Stimulated activated CD8-positive, alpha-beta memory T cell treated with anti-CD3 and anti-CD28 coated beads, Interleukin-7, amount 100 ng/mL, for 1 hour (primary cell): ENCODE results near the gene EIF6.

Experiments used
- DNase-seq, 2 donors: peaks; one replicate each; pipeline ENCODE4 v3.0.0-alpha.2; 2020; ENCODE audit warnings: low read depth in 2 of 2

EIF6 gene

DNA sequence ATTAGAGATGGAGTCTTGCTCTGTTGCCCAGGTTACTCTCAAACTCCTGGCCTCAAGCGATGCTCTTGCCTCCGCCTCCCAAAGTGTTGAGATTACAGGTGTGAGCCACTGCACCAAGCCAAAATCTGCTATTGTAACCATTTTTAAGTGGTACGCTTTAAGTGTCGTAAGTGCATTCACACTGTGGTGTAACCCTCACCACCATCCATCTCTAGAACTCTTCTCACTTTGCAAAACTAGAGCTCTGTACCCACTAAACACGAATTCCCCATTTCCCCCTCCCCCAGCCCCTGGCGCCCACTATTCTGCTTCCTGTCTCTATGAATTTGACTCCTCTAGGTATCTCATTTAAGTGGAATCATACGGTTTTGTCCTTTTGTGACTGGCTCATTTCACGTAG is 10.5 kb upstream of the EIF6 start:
- no peak for DNase-seq

DNA sequence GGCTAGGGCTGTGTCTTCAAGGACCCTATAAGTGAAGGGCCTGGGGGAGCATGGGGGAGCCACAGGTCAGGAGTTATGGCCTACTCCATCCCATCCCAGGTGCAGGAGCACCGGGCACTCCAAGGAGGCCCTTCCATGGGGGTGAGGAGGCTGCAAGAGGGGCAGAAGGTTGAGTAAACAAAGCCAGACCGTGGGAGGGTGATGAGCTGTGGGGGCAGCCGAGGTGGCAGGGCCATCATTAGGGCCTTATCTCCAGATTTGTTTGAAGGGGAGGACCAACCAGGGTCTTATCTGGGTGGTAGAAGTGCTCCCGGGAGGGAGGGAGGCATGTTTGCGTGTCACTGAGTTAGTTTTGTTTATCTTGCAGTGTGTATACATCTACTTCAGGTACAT is 9.7 kb upstream of the EIF6 start:
- DNase-seq = no peak

DNA sequence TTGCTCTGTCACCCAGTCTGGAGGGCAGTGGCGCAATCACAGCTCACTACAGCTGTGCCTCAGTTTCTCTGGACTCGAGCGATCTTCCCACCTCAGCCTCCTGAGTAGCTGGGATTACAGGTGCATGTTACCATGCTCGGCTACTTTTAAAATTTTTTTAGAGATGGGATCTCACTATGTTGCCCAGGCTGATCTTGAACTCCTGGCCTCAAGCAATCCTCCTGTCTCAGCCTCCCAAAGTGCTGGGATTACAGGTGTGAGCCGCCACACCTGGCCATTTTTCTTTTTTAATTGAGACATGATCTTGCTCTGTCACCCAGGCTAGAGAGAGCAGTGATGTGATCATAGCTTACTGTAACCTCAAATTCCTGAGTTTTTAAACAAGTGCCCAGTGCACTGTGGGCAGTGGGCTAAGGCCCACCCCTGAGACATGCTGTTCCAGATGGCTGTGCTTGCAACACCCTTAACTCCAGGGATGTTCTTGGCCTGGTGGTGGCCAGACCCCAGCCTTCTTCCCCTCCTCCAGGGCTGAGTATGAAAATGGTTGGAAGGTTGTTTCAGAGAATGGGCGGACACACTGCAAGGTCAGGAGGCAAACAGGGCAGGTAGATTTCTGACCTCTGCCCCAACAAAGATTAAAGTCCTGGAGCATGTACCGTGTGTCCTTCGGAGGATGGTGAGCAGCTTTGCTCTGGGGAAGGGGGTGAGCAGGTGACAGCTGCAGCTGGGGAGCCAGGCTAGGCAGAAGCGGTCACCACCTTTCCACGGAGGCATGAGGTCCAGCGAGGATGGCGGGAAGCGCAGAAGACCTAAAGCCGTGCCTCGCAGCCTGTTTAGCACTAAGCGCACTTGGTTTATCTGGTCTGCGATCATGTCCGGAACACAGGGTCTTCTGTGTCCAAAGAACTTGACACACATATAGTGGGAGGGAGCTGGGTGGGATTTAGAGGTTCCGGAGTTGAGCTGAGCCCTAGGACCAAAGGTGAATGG is 9.0 kb upstream of the EIF6 start:
- no peak for DNase-seq

DNA sequence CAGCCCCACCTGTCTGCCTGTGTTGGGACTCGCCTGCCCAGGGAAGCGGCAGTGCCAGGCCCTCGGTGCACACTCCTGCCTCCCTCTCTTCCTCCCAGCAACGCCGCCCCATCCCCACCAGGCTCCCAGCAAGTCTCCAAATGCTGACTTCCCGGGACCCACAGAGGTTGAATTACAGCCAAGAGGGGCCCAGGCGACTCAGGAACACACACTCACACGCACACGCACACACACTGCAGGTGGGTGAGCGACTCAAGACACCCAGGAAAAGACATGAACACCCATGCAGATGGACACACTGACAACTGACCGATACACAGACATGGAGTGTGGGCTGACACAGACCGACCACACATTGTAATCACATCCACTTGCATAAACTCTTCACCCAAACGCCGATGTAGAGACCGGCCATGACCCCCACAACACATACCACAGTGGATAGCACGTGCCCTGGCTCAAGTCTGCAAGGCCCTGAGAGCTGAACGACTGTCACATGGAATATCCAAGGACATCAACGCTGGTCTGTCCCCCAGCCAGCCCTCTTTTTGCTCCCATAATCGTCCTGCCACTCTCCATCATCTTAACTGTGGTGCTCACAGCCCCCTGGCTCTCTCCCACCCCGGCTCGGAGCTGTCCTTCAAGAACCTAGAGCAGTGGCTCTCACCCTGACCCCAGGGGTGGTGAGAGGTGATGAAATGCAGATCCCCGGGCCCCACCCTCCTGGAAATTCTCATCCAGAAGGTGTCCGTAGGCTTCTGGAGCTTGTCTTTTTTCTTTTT is 8.1 kb upstream of the EIF6 start:
- DNase-seq = no peak

DNA sequence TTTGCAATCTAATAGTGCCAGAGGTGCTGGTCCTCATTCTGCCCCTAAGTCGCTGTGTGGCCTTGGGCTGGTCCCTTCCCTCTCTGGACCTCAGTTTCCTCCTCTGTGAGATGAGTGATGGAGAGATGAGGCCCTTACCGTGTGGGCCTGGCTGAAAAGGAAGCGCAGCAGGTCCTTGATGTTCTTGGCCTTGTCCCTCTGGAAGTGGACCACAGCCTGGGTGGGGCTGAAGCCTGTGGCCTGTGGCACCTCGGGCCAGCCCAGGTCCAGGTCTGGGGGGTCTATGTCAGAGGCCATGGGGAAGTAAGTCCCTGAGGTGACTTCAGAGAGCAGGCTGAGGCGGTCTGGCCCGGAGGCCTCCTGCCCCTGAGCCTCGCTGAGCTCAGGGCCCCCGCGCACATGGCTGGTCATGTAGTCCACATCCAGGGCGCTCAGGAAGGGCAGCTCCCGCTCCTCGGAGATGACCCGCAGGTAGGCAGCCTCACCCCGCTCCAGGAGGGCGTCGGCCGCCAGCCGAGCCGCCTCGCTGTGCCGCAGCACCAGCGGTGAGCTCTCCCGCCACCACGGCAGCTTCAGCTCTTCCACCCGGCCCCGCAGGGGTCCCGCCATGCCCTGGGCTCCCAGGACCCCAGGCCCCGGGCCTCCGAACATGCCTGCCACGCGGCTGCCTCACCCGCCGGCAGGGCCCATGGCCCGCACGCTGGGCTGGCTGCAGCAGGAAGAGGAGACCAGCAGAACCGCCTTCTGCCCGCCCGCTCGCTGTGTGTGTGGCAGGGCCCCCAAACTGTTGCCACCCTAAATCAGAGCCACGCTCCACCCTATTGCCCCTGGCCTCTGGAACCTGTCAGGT is 7.3 kb upstream of the EIF6 start, which contains the start of gene FAM83C:
Gene FAM83C, minus strand, starts transcription at position 772 of the 850 bp plus-strand sequence. Its CDS starts 121 bp downstream, at position 651.
- DNase-seq = no peak

DNA sequence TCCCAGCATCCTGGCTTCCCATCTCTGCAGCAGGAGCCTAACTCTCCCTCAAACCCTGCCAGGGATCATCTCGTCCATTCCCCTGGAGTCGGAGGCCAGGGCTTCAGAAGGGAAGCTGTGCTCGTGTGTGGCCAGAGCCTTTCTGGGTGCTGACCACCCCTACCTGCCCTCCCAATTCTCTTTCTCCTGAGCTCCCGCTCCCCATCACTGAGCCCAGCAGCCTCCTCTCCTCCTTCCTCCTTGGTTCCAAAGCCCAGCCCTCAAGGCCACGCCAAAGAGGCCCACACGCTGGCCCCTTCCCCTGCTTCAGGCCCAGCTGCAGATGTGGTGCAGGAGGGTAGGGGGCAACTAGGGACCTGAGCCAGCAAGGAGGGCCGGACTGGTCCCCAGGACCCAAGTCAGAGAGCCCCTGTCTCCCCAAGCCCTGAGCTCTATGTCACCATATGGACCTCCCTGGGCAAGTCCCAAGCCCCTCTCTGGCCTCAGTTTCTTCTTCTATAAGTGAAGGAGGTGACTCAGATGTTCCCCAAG is 6.4 kb upstream of the EIF6 start:
- no peak for DNase-seq

DNA sequence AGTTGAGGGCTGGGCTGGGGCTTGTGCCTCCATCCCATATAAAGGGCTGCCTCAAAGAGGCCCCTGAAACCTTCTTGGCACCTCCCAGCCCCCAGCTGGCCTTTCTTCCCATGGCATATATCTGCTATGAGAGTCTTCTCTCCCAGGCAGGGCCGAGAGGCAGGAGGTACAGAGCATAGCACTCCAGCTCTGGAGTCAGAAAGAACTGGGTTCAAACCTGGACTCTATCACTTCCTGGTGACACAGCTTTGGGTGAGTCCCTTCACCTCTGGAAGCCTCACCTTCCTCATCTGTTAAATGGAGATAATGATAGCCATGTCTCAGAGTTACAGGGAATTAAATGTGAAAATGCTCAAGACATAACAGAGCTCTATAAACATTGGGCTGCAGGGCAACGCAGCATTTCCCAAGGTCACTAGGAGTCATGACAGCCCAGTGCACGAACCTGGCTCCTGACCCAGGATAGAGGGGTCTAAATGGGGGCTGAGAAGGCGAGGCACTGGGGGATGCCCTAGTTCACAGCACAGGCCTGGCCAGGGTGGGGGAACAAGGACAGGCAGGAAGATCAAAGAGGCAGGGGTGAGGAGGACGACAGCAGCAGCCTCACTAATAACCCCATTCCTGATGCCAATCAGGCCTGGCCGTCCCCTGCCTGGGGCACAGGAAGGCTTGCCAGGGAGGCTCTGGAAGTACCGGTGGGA is 5.8 kb upstream of the EIF6 start:
- no peak for DNase-seq

DNA sequence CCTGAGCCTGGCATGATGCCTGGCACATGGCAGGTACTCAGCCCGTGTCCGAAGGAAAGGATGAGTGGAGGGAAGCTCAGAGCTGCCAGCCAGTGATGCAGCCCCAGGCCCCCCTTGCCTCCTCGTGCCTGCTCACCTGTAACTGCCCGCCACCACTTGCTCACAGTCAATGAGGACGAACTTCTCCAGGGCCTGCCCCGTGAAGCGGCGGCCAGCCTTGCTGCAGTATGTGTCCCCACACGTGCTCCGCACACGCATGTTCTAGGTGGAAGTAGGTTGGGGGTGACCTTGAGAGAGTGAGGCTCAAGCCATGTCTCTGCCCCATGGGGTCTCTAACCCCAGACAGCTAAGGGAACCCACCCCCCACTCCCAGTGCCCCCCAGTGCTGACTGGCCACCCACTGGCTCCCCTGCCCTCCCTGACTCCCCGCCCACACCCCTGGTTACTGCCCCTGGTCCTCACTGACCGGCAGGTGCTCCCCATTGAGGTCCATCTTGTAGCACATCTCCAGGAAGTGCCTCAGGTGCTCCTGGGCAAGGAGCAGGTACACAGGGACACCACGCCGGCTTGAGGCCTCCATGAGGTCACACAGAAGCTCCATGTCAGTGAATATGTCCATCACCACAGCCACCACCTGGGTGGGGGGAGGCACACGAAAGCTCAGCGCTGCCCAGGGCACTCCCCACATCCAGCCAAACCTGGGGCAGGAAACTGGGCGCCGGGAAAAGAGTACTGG is 3.9 kb upstream of the EIF6 start:
- DNase-seq = no peak

DNA sequence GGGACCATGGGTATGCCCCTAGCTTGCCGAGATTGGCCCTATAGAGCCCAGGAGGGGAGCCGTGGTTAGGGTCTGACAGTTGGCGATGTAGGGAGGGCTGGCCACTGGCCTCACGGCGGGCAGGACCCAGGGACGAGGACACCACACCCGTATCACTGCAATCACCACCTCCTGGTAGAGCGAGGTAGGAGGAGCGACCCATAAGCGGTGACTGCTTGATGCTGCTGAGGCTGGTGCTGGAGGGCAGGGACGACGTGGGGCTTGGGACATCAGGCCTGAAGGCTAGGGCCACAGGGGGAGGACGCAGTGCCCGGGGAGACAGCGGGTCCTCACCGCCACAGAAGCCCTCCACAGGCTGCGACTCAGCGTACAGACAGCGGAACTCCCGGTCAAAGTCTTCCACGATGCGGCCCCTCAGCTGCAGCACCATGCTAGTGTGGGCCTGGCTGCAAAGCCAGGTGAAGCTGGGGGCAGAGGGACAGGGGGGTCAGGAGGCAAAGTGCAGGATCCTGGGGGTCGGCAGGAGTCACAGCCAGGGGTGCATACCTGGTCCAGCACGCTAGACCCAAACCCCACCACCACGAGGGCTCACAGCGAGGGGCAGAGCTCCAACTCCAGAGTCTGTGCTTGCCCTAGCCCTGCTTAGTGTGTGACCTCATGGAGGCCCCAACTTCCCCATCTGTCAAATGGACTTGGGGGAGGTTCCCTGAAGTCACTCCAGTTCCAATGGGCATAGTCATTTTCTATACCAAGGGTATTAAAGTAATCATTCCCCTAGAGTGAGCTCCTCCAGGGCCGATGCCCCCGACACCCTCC is 3.1 kb upstream of the EIF6 start:
- no peak for DNase-seq

DNA sequence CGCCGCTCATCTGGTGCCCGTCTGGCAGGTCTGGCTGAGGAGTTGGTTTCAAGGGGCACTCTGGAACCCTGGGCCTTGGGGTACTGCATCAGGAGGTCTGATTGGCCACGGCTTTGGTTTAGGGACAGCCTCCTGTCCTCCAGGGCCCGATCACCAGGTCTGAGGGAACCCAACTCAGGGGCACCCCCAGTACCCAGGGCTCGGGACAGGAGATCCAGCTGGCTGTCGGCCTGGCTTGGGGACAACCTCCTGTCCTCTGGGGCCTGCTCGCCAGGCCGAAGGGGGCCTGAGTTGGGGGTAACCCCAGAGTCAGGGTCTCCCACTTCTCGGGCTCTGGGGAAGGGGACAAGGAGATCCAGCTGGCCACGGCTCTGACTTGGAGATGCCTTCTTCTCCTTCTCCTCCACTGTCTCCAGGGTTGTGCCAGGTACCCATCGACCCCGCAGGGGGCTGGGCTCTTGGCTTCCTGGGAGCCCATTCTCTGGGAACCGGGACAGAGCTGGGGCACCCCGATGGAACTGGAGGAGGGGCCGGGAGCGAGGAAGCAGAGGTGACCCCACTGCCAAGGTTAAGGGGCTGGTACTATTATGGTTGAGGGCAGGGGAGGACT is 2.4 kb upstream of the EIF6 start:
- no peak for DNase-seq

DNA sequence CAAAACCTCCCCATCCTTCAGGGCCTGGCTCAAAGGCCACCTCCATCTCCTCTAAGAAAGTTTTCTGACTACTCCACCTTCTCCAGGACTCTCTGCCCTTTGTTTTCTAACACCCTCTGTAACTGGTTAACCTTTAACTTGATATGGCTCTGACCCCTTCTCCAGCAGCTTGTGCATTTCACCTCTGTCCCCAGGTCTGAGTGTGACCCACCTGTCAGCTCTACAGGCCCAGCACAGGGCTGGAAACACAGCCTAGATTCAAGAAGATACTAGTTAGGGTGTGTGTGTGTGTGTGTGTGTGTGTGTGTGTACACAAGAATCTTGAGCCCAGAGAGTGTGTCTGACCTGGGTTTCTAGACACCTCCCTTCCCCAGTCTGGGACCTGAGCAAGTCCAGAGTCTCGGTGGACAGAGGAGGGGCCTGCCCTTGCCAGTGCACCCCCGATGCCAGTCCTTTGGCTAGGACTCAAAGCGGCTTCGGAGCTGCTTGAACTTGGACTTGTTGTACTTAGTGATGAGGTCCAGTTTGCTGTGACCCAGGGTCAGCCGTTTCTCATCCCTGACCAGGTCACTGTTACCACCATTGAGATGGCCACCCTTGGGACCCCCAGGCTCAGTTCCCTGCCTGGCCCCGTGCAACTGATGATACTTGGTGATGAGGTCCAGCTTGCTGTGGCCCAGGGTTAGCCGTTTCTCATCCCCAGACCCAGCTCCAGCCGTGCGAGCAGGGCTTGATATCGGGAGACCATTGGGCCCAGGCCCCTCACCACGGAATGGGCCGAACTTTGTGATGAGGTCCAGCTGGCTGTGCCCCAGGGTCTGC is 1.7 kb upstream of the EIF6 start:
- no peak for DNase-seq

DNA sequence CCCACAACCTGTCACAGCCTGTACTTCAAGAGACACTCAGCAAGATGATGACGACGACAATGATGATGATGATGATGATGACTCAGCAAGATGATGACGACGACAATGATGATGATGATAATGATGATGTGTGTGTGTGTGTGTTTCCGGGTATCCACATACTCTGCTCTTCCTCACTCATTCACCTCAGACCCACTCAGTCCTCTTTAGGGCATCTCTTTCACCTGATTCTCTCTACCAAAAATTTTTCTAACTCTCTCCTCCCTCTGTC is 1.2 kb upstream of the EIF6 start:
- no peak for DNase-seq

DNA sequence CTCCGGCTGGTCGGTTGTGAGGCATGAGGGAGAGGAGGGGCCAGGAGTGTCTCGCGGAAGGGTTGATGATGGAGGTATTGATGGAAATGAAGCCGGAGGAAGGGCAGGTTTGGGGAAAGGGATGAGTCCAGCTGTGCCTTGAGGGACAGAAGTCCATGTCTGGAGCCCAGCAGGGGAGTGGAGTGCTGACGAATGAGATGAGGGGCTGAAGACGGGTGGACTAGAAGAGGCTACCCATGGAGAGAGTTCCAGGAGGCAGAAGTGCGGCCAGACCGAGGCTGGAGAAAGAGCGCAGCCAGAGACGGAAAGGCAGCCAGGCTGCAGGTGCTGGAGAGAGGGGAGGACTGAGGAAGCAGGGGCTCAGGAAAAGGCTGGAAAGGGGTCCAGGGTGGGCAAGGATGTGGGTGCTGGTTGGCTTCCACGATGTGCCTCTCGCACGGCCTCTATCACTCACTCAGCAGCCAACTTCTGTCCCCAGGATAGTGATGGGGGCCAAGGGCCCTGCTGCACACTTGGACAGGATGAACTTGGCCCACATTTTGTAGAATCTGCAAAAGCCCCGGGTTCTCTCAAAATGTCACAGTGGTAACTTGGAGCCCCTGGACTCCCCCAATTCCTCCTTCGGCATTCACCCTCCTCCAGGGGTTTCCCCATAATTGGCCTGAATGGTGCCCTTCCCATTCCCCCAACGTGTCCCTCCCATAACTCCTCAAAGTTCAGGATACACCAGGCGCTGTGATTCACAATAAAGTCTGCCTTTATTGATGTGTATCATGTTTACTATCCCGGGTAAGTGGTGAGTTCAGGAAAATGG is 627 bp upstream of the EIF6 start:
- DNase-seq = no peak

DNA sequence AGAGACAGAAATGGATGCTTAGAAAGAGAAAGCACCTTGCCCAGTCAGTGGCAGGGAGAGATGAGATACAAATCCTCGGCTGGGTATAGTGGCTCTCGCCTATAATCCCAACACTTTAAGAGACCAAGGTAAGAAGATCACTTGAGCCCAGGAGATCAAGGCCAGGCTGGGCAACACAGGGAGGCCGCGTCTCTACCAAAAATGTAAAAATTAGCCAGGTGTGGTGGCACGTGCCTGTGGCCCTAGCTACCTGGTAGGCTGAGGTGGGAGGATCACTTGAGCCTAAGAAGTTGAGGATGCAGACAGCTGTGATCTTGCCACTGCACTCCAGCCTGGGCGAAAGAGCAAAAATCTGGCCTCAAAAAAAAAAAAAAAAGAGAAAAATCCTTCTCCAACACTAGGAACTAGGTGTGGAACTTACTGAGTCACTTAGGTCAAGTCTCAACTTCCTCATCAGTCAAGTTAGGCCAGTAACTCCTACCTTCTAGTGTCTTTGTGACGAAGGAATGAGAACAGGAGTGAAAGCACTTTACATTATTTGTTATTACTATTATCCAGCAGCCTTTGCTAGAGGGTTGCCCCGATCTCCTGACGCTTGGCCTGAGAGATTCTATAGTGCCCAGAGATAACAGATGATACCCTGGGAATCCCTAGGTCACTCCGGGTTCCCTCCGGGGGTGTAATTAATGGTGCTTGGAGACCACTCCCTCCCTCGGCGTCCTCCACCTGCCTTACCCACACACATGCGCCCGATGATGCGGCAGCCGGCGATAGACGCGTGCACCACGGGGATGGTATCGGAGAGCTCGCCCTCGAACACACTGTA is 918 bp downstream of the EIF6 start:
- no peak for DNase-seq

DNA sequence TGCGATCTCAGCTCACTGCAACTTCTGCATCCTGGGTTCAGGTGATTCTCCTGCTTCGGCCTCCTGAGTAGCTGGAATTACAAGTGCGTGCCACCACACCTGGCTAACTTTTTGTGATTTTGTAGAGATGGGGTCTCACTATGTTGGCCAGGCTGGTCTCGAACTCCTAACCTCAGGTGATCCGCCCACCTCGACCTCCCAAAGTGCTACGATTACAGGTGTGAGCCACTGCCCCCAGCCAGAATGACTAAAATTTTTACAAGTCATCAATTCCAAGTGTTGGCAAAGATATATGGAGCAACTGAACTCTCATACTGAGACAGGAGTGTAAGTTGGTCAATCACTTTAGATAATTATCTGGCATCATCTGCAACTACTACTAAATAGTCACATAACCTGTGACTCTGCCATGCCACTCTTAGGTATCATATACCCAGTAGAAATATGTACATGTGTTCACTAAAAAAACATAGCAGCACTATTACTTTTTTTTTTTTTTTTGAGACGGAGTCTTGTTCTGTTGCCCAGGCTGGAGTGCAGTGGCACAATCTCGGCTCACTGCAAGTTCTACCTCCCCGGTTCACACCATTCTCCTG is 3.0 kb downstream of the EIF6 start:
- DNase-seq = no peak

DNA sequence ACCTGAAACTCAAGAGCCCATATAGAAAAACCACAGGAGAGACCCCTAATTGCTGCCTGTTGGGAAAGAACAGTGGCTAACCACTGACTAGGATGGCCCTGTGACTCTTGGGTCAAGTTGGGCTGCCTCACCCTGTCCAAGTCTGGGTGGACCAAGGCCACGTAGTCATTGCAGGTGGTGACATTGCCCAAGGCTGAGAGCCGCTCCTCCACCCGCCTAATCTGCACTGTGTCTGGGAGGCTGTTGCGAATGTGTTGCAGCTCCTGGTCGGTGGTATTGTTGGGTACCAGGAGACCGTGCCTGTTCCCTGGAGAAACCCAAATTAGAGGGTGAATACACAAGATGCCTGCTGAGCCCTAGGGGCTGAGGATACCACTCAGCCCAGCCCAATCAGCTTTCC is 4.0 kb downstream of the EIF6 start:
- no peak for DNase-seq
